H1 (cell line): ENCODE data around the gene CHD1L.

Experiments used
- CBX5 ChIP-seq: fragments of 300-800, 300-1000 bp; sonication (generic); IDR thresholded peaks from 2 replicates; pipeline ENCODE4 v1.7.1; 2016; ENCODE audit warnings: antibody characterized with exemption, low read length, low read depth
- CHD1 ChIP-seq: IDR thresholded peaks from 2 replicates; pipeline ENCODE4 v1.6.1; 2012; ENCODE audit warnings: low read depth, low read length, improper control_type of control experiment
- CTCF ChIP-seq, 3 experiments: IDR thresholded peaks; 1 replicate in 2 of 3; 2 replicates in 1 of 3; pipeline versions ENCODE4 v1.5.1 to v1.6.1; 2011; ENCODE audit warnings: low read length in 3 of 3, mild to moderate bottlenecking in 3 of 3, inconsistent platforms in 2 of 3, low read depth in 1 of 3, moderate library complexity in 1 of 3; ENCODE audit not compliant: insufficient read depth in 1 of 3; ENCODE audit errors: control extremely low read depth in 1 of 3
- EZH2 ChIP-seq: fragments of 200-600 bp; sonication (generic); IDR thresholded peaks from 2 replicates; pipeline ENCODE4 v1.7.1; 2012; ENCODE audit warnings: low read depth, mild to moderate bottlenecking, moderate library complexity, low read length, inconsistent platforms; ENCODE audit not compliant: severe bottlenecking
- GTF2F1 ChIP-seq: IDR thresholded peaks from 2 replicates; pipeline ENCODE4 v1.6.1; 2012; ENCODE audit warnings: low read depth, low read length, improper control_type of control experiment, borderline replicate concordance
- POLR2A ChIP-seq, 2 experiments: IDR thresholded peaks; 1 replicate in 1 of 2; 2 replicates in 1 of 2; pipeline ENCODE4 v1.6.1; 2011; ENCODE audit warnings: low read depth in 2 of 2, low read length in 2 of 2, mild to moderate bottlenecking in 2 of 2; ENCODE audit errors: control extremely low read depth in 1 of 2
- POLR2AphosphoS5 ChIP-seq: IDR thresholded peaks from 2 replicates; pipeline ENCODE4 v1.6.1; 2011; ENCODE audit warnings: low read depth, low read length
- RAD21 ChIP-seq, 2 experiments: IDR thresholded peaks in 1 of 2; conservative IDR thresholded peaks in 1 of 2; 2 replicates each; pipeline ENCODE4 v1.6.1; 2011; ENCODE audit warnings: low read depth in 2 of 2, low read length in 2 of 2, improper control_type of control experiment in 1 of 2, inconsistent platforms in 1 of 2, mild to moderate bottlenecking in 1 of 2, moderate library complexity in 1 of 2
- ZNF274 ChIP-seq: IDR thresholded peaks from 2 replicates; pipeline ENCODE4 v1.7.0; 2012; ENCODE audit warnings: low read length, borderline replicate concordance; ENCODE audit errors: extremely low read depth

- TF ChIP-seq CTCF (IDR thresholded peaks at IDR 0.05; ENCODE audit: control extremely low read depth in 1 of 3, insufficient read depth in 1 of 3, low read depth in 1 of 3, low read length in 3 of 3) (no peak), EZH2 (no peak), CHD1 (no peak), POLR2A (IDR thresholded peaks at IDR 0.05; ENCODE audit: control extremely low read depth in 1 of 2, low read depth in 2 of 2, low read length in 2 of 2) (no peak), POLR2AphosphoS5 (no peak), RAD21 (IDR thresholded peaks at IDR 0.05 in 1 of 2, conservative IDR thresholded peaks at IDR 0.05 in 1 of 2; ENCODE audit: low read depth in 2 of 2, low read length in 2 of 2) (no peak), ZNF274 (no peak), CBX5 (no peak), GTF2F1 (no peak)
Measured at GRCh38 chr1:147211577-147211976, 30.9 kb upstream of the CHD1L start.
